NCI-H1436 treated with DMSO at 0.1 percent for 48 hours (cell line): ENCODE results near the gene OMA1.
A peak's percentile ranks its signal among the peaks of the same experiment; 100 is the strongest.
"Not testable (repeated sequence)": the region's sequence is repeated elsewhere in the genome, so short reads cannot be mapped to it uniquely, and the experiment has no call there.

ENCODE experiments used
- DNase-seq: peaks from one replicate; lab custom pipeline; 2025; lab: John Stamatoyannopoulos, UW

The OMA1 gene

GRCh38 chr1:58528518-58528917 lies 18.0 kb downstream of the OMA1 start:
- DNase-seq = no peak

DNA sequence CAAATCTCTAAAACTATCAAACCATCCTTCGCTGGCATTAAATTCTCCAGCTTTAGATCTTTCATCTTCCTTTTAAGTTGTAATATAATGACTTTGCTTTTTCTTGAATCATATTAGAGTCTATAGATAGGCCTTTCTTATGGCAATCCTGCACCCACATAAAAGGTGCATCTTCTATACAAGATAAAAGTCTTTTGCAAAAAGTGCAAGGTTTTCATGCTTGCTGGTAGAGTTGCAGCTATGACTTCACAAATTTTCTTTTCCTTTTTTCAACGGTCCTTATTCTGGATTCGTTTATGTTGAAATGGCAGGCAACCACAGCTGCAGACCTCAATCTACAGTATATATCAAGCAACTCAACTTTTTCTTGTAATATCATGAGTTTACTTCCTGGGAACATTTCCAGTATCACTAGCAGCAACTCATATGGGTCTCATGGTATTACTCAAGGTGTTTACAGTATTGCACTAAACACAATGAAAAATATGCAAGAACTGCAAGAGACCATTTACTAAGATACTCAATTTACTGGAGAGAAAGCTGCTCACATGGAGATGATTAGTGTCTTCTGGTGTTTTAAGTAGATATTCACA lies 22.1 kb downstream of the OMA1 start:
- no peak for DNase-seq

- DNase-seq = peak; percentile 15
Measured at GRCh38 chr1:58515794-58516401, 30.6 kb downstream of the OMA1 start.

- no peak for DNase-seq
Measured at GRCh38 chr1:58513956-58514355, 32.6 kb downstream of the OMA1 start.

DNA sequence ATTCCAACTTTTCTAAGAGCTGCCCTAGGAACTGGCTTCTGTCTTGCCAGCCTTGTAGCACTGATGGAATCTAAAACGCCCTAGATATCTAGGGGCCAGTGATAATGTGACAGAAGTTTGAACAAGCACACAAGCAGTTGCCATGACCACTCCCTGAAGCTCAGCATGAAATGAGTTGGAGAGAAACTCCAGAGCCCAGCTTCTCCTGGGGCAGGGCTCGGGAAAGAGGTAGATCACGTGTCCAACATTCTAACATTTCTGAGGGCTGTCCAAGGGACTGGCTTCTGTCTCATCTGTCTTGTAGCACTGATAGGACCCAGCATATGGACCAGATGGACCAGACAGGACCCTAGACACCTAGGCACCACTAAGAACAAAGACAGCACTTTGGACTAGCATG lies 37.9 kb downstream of the OMA1 start:
- DNase-seq = no peak

GRCh38 chr1:58505286-58505685 lies 41.2 kb downstream of the OMA1 start:
- no peak for DNase-seq

DNA sequence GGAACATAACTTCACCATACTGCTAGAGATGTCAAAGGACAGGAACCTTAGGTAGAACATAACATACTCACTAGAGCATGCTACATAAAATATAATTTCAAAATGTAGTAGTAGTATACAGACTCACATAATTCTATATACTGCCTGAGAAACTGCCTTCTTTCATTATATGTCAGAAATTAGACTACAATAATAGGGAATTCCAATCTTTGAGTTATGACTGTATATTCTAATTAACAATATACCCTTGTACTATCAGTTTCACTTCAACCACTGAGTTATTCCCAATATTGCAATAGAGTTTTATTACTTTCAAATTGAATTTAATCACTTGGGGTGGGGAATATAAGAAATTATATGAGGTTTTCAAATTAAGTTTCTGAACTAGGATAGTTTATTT lies 44.0 kb downstream of the OMA1 start:
- DNase-seq = no peak

DNA sequence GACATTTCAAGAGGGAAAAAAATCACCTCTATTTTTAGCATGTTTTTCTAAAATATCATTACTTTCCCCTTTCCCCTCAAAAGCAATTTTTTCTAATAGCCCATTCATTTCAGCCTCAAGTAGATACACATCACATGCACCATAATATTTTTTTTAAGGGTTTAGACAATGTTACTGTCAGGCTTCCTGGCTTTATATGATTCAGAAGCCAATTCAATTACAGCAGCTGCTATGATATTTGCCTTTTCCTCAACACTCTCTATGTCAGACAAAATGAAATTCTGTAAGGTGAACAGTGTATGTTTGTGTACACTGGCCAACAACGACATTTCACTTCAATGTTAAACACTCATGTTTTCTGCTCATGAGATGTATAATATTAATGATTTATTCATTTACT lies 46.5 kb downstream of the OMA1 start:
- no peak for DNase-seq

- no peak for DNase-seq
Measured at GRCh38 chr1:58497499-58497898, 49.0 kb downstream of the OMA1 start.

DNA sequence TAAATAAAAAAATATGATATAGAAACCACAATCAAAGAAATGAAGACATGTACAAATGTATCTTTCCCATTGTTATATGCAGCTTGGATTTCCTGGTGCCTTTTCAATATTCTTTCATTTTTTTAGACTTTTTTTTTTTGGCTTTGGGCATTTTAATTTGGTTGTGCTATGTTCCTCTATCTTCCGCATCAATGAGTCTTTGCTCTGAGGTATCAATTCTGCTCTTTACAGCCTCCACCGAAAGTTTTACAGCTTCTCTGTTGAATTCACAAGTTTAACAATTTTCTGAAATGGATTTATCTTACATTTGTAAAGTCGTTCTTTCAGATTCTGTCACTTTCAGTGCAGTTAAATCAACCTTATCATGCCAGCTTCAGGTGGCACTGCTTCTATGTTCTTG lies 50.5 kb downstream of the OMA1 start:
- no peak for DNase-seq

- not testable (repeated sequence) for DNase-seq
Measured at GRCh38 chr1:58488914-58489313, 57.6 kb downstream of the OMA1 start.

DNA sequence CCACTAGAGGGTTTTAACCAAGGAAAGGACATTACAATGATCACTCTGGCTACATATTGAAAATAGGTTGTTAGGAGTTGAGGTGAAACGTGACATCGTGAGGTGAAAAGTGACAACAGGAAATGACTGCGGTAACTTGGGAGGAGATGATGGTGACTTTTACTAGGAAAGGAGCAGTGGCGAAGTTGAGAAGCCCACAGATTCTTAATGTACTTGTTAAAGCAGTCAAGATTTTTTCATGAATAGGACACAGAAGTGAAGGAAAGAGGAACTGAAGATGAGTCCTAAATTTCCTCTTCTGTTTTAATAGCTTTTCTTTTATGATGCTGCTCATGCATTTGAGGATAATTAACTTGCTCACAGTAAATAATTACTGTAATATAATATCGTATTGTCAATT lies 59.5 kb downstream of the OMA1 start:
- no peak for DNase-seq

DNA sequence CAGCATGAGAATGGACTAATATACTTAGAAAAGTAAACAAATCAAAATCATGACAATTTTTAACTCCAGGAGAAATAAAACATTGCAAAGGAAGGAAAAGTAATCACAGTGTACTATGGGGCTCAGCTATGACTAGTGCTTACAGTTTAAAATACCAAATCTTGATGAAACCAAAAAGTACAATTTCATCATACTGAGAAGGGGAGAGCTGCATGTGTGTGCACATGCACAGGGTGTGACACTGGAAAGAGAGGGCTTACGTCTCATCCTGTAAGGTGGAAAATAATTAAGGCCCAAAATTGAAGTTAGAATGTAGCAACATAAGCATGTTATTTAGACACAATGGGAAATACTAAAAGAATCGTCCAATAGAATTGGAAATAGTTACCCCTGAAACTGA lies 64.6 kb downstream of the OMA1 start:
- DNase-seq = no peak

DNA sequence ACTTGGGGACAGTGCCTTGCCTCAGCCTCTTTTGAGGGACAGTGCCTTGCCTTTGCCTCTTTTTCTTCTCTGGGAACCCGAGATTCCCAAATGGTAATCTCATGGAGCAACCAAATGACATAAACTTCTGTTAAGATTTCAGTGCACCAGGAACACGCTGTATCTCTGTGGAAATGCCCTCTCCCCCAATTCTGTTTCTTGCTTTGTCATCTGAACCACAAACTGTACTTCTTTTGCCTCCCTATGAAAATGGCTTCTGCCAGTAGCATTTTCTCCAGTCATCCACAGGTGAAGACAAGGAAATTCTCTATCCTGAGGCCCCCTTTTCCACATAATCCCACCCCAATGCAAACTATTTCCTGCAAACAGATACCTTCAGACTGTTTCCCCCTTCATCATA lies 66.3 kb downstream of the OMA1 start:
- no peak for DNase-seq

DNA sequence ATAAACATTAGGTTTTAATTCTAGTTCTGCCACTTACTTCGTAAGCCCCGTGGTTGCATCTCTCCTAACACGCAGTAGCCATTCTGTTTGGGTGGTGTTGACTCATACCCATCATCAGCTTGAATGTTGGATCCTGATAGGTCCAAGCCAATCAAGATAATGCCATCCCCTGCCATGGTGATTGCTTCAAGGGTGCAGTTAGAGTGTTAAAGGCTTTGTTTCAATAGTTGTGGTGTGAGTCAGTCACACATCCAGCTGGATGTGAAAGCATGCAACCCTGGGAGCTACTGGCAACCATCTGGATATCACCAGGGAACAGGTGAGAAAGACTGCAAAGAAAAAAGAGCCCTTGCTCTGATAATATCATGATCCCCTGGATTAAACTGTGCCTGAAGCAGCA lies 69.1 kb downstream of the OMA1 start:
- no peak for DNase-seq

DNA sequence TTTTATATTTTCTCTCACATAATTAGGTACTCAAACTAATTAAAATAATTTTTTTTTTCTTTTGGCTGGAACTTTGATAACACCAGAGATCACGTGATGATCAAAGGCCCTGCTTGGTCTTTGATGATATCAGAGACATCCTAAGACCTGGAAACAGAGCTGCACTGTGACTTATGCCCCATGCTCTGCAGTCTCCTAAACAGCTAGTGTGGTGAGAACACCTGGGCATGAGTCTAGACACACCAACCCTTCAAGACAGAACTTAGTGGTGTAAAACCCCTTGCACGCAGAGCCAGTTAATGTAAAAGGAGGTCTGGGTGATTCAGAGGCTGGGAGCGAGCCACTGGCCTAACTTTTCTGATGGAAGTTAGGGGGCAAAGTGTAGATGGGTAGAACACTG lies 70.3 kb downstream of the OMA1 start:
- no peak for DNase-seq

DNA sequence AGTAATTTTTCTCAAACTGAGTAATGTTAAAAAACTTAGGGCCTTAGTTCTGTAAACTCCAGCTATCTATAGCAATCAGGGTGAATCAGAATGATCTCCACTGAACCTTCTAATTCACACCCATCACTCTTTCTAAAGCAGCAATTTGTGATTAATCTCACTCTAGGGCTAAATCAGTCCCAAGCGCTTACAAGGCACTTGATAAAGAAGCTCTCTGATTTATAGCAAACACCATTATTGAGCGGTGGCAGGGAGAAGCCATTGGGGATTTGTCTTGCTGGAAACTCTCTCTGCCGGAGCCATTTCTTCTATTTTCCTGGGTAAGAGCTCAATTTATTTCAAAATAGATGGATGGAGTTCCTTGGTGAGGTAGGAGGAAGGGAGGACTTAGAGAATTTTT lies 77.0 kb downstream of the OMA1 start:
- DNase-seq = no peak

- no peak for DNase-seq
Measured at GRCh38 chr1:58469016-58469415, 77.5 kb downstream of the OMA1 start.

- no peak for DNase-seq
Measured at GRCh38 chr1:58468612-58469011, 77.9 kb downstream of the OMA1 start.

GRCh38 chr1:58466630-58467241 lies 79.8 kb downstream of the OMA1 start:
- DNase-seq = no peak

- DNase-seq = no peak
Measured at GRCh38 chr1:58465825-58466629, 80.5 kb downstream of the OMA1 start.

DNA sequence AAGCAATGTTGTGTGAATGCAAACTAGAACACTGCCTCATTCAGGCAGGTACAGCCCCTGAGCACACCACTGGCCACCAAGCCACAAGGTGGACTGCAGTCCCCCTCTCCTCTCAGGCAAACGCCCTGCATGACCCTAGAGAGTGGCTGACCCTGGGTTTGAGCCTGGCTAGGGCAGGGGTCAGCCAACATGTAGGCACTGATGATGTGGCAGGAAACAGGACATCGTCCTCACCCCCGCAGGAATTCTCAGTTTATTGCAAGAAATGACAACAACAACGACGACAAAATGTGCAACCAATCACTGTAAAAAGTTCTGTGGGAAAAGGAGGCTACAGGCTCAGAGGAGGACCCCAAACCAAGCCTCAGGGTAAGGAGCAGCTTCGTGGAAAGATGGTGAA lies 81.3 kb downstream of the OMA1 start:
- no peak for DNase-seq

GRCh38 chr1:58460469-58460868 lies 86.1 kb downstream of the OMA1 start:
- DNase-seq = no peak
